ENCODE data around the gene RHEB.

- no peak for TF ChIP-seq CTCF (IDR thresholded peaks at IDR 0.05; ENCODE audit: poor library complexity)
- no peak for TF ChIP-seq EZH2phosphoT487 (IDR thresholded peaks at IDR 0.05; ENCODE audit: low read depth, severe bottlenecking, unreplicated experiment)
- no peak for TF ChIP-seq EZH2 (IDR thresholded peaks at IDR 0.05; ENCODE audit: borderline replicate concordance)
These were observed 32.1 kb upstream of the RHEB start for GRCh38 chr7:151551820-151552219.

Data from hepatocyte (in vitro differentiated cells).